Measurements from ENCODE around the gene CRB3.
A peak's percentile ranks its signal among the peaks of the same experiment; 100 is the strongest.

The CRB3 gene

GRCh38 chr19:6458695-6459261 lies 5.3 kb upstream of the CRB3 start:
- peak overlapping the region; percentile 79 for H3K4me3 ChIP-seq (ENCODE audit: low read depth, low read length)
- DNase-seq (ENCODE audit: low read depth) = no peak
- TF ChIP-seq CTCF (IDR thresholded peaks at IDR 0.05; ENCODE audit: control insufficient read depth, extremely low read depth, insufficient read depth) = no peak

GRCh38 chr19:6459262-6460098 lies 4.6 kb upstream of the CRB3 start, which contains the start of gene SLC25A23:
Gene SLC25A23, minus strand, starts transcription at chr19:6459792. Its CDS starts 164 bp downstream, at chr19:6459628.
- peak within 1 kb of the TSS; percentile 79 for H3K4me3 ChIP-seq (ENCODE audit: low read depth, low read length)
- DNase-seq (ENCODE audit: low read depth) = peak; percentile 50
- no peak for TF ChIP-seq CTCF (IDR thresholded peaks at IDR 0.05; ENCODE audit: control insufficient read depth, extremely low read depth, insufficient read depth)

GRCh38 chr19:6460099-6460884 lies 3.8 kb upstream of the CRB3 start:
- peak overlapping the region; percentile 79 for H3K4me3 ChIP-seq (ENCODE audit: low read depth, low read length)
- DNase-seq (ENCODE audit: low read depth) = peak; percentile 92
- peak; percentile 43 for TF ChIP-seq CTCF (IDR thresholded peaks at IDR 0.05; ENCODE audit: control insufficient read depth, extremely low read depth, insufficient read depth)

DNA sequence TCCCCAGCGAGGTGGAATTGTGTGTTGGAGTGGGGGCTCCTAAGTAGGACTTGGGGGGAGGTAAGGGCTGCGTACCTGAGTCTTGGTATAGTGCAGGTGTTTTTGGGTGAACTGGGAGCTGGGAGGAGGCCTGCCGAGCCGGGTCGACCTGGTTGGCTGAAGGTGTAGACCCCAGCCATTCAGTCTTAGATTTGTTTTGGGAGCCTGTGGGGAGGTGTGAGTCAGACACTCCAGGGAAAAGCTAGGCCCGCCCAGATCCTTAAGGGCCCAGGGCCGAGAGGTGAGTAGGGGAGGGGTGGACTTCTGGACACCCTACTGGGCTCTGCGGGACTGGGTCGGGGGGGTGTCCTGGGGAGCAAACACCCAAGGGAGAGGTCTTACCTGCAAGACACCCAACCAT lies 935 bp downstream of the CRB3 start:
- TF ChIP-seq CTCF (IDR thresholded peaks at IDR 0.05; ENCODE audit: control insufficient read depth, extremely low read depth, insufficient read depth) = no peak
- H3K4me3 ChIP-seq (ENCODE audit: low read depth, low read length) = peak overlapping the region; percentile 91

DNA sequence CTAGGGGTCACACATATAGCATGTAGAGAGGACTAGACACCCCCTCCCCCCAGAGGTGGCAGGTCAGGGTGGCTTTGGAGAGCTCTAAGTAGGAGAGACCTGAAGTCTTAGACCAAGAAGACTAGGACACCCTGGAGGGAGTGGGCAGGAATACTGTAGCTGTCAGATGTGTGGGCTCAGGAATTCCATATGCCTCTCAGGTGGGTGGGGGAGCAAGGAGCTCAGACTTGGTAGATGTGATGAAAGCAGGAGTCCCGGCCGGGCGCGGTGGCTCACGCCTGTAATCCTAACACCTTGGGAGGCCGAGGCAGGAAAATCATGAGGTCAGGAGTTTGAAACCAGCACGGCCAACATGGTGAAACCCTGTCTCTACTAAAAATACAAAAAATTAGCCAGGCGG lies 1.6 kb downstream of the CRB3 start:
- no peak overlapping the region for H3K4me3 ChIP-seq (ENCODE audit: low read depth, low read length)

More for the DNA sequence above, 935 bp downstream of the CRB3 start:
- DNase-seq (ENCODE audit: low read depth) = no peak

More for the DNA sequence above, 1.6 kb downstream of the CRB3 start:
- DNase-seq (ENCODE audit: low read depth) = no peak
- no peak for TF ChIP-seq CTCF (IDR thresholded peaks at IDR 0.05; ENCODE audit: control insufficient read depth, extremely low read depth, insufficient read depth)
